Lower lobe of right lung (tissue), 2 donors: ENCODE measurements around the gene RRAGC. TPM values are rescaled to one million over a fixed set of nuclear protein-coding genes. Genes with fewer than 3 reads are reported as not detected.

Source experiments
- ATAC-seq, 2 donors: fragments of 200-7000 bp; cut with Tn5 transposase; one replicate each; pipeline ENCODE4 v1.9.1; 2020 to 2022; ENCODE audit warnings: mild to moderate bottlenecking in 2 of 2, moderate library complexity in 2 of 2
- DNase-seq: peaks from one replicate; pipeline ENCODE4 v3.0.0-alpha.2; 2020
- H3K27ac ChIP-seq: fragments of 200-600 bp; one replicate; pipeline ENCODE4 v1.8.0; 2022
- H3K27me3 ChIP-seq: fragments of 200-600 bp; one replicate; pipeline ENCODE4 v1.8.0; 2022; ENCODE audit warnings: low read depth
- H3K36me3 ChIP-seq: fragments of 200-600 bp; one replicate; pipeline ENCODE4 v1.8.0; 2022; ENCODE audit warnings: mild to moderate bottlenecking
- H3K4me1 ChIP-seq: fragments of 200-600 bp; one replicate; pipeline ENCODE4 v1.8.0; 2022
- H3K4me3 ChIP-seq: fragments of 200-600 bp; one replicate; pipeline ENCODE4 v1.8.0; 2022; ENCODE audit warnings: mild to moderate bottlenecking
- H3K9me3 ChIP-seq: fragments of 200-600 bp; one replicate; pipeline ENCODE4 v1.8.0; 2022
- intact Hi-C: fragments of 100-400 bp; cut with DNase I; formaldehyde crosslinking; loops from one replicate; pipeline ENCODE4 v1.11.0; 2022
- total RNA-seq: library from RNA; stranded (reverse); fragmentation: NEBNext Ultra II Directional; extraction: Animal tissue kit (Norgen Biotek cat#: 25700); gene quantifications from one replicate; pipeline ENCODE4 v1.2.1, GENCODE V29; 2021
- TF ChIP-seq, protein P1 (sequence below): fragments of 200-600 bp; IDR thresholded peaks from one replicate; pipeline ENCODE4 v1.8.0; 2022; ENCODE audit warnings: antibody characterized with exemption, mild to moderate bottlenecking
- donor health status: DM: no; HTN: yes; CAD: no; lungs with severe emphysema.

The RRAGC gene
- total RNA-seq, 1 donor from 2014 or later = 33.9 TPM

- no peaks in the 10 kb centered on the region for H3K9me3 ChIP-seq
- H3K27ac ChIP-seq = no peak overlapping the region
- H3K4me1 ChIP-seq = no peaks in the 10 kb centered on the region
- H3K27me3 ChIP-seq = no peaks in the 10 kb centered on the region
- intact Hi-C loops = no loop called here
- H3K4me3 ChIP-seq = no peak overlapping the region
- no peaks in the 10 kb centered on the region for H3K36me3 ChIP-seq
- TF ChIP-seq, protein P1, sequence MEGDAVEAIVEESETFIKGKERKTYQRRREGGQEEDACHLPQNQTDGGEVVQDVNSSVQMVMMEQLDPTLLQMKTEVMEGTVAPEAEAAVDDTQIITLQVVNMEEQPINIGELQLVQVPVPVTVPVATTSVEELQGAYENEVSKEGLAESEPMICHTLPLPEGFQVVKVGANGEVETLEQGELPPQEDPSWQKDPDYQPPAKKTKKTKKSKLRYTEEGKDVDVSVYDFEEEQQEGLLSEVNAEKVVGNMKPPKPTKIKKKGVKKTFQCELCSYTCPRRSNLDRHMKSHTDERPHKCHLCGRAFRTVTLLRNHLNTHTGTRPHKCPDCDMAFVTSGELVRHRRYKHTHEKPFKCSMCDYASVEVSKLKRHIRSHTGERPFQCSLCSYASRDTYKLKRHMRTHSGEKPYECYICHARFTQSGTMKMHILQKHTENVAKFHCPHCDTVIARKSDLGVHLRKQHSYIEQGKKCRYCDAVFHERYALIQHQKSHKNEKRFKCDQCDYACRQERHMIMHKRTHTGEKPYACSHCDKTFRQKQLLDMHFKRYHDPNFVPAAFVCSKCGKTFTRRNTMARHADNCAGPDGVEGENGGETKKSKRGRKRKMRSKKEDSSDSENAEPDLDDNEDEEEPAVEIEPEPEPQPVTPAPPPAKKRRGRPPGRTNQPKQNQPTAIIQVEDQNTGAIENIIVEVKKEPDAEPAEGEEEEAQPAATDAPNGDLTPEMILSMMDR = no peak
- DNase-seq = no peak
- no peak for ATAC-seq
These were observed 39.2 kb upstream of the RRAGC start for GRCh38 chr1:38898653-38899230.

DNA sequence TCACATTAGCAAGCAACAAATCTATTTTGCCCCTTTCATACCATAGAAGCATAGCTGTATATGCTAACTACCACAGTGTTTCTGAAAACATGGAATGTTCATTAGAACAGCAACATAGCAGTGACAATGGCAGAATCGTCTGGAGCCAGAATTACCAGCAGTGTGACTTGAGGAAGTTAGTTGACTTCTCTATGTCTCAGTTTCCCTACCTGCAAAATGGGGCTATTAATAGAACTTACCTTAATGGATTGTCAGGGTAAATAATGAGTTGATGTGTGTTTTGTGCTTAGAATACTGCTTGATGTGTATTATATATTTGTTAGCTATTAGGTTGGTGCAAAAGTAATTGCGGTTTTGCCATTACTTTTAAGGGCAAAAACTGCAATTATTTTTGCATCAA lies 36.6 kb upstream of the RRAGC start:
- Histone ChIP-seq H3K27ac (no peak overlapping the region), H3K27me3 (no peaks in the 10 kb centered on the region), H3K9me3 (no peaks in the 10 kb centered on the region), H3K4me3 (no peak overlapping the region), H3K4me1 (no peaks in the 10 kb centered on the region), H3K36me3 (no peaks in the 10 kb centered on the region)
- TF ChIP-seq, protein P1 = no peak
- ATAC-seq = no peak
- DNase-seq = no peak
- intact Hi-C loops = no loop called here

DNA sequence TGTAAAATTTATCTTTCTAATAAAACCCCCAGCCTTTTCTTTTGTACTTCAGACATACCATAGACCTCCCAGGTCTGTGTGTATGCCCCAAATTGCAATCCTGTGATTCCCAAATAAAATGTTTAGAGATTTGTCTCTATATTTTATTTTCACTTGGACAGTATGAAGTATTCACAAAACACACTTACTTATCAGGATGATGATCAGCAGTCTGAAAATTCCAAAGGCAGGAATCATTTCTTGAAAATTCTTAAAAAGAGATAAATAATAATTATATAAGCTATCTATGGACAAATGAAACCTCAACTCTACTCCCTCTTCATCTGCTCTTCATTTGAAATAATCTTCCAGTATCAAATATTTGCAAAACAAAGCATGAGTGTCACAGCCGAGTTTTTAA lies 33.4 kb upstream of the RRAGC start:
- H3K27ac ChIP-seq = no peak overlapping the region
- no peaks in the 10 kb centered on the region for H3K4me1 ChIP-seq
- intact Hi-C loops = no loop called here
- no peaks in the 10 kb centered on the region for H3K27me3 ChIP-seq
- no peak for ATAC-seq
- TF ChIP-seq, protein P1 = no peak
- no peak for DNase-seq
- no peaks in the 10 kb centered on the region for H3K9me3 ChIP-seq
- no peaks in the 10 kb centered on the region for H3K36me3 ChIP-seq
- H3K4me3 ChIP-seq = no peak overlapping the region

DNA sequence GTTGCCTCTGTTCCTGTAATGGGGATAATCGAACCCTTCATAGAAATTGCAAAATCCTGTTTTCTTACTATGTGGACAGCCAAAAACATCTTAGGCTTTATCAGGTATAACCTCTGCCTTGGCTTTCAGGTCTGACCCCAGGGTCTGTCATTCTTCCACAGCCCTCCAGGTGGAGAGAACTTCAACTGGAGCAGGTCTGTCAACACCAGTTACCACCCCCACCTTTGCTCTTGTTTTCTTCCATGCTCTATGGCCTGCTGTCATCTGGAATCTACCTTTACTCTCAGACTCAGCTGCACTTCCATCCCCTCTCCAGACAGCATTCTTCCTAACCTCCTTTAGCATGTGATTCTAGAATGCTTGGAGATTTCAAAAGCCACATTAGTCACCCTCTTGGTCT lies 32.2 kb upstream of the RRAGC start:
- intact Hi-C loops = no loop called here
- DNase-seq = no peak
- Histone ChIP-seq H3K4me3 (no peak overlapping the region), H3K9me3 (no peaks in the 10 kb centered on the region), H3K27ac (no peak overlapping the region), H3K27me3 (no peaks in the 10 kb centered on the region), H3K4me1 (no peaks in the 10 kb centered on the region), H3K36me3 (no peaks in the 10 kb centered on the region)
- TF ChIP-seq, protein P1 = no peak
- ATAC-seq = no peak

DNA sequence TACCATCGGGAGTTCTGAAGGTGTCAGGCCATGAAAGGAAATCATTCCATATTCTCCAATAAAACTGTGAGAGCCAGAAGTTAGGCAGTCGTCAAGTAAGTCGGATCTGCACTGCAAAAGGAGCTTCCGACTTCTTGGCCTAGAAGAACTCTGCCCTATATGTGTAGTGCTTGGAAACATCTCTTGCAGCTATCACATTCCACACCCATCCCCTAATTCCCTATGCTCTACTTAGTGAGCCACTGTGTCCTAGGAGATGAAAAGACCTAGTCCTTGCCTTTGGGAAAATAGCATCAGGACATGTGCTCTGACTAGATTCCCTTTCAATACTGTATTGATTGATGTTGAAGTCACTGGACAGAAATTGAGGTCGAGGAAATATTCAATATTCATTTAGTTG lies 30.0 kb upstream of the RRAGC start:
- ATAC-seq = no peak

More for the DNA sequence above, 30.0 kb upstream of the RRAGC start:
- Histone ChIP-seq H3K9me3 (no peaks in the 10 kb centered on the region), H3K4me3 (no peak overlapping the region), H3K4me1 (no peaks in the 10 kb centered on the region), H3K27me3 (no peaks in the 10 kb centered on the region), H3K27ac (no peak overlapping the region), H3K36me3 (no peaks in the 10 kb centered on the region)
- intact Hi-C loops = no loop called here
- no peak for DNase-seq
- TF ChIP-seq, protein P1 = no peak
